NCI-H1092 (cell line): ENCODE results near the gene ZNF2.
A peak's percentile ranks its signal among the peaks of the same experiment; 100 is the strongest.
"Not testable (repeated sequence)": the region's sequence is repeated elsewhere in the genome, so short reads cannot be mapped to it uniquely, and the experiment has no call there.

Source experiments
- DNase-seq: peaks from one replicate; lab custom pipeline; 2025; lab: John Stamatoyannopoulos, UW

ZNF2 gene

GRCh38 chr2:95165371-95166064 is at the start of gene ZNF2:
Gene ZNF2 (plus strand): TSS chr2:95165809. CDS start chr2:95176227, 10,418 bp downstream.
- DNase-seq: peak; percentile 95

DNA sequence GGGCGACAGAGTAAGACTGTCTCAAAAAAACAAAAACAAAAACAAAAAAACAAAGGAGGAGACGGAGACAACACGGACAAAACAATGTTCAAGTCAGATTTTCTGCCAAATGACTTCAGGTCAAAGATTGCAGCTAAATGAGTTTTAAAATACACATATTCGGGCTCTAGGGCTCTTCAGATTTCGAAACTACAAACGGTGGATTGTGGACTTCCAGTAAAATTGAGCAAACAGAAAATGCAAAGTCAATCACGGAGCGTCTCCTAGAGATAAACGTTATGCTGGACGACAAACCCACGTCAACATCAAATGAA is 44.6 kb upstream of the ZNF2 start:
- DNase-seq: no peak

DNA sequence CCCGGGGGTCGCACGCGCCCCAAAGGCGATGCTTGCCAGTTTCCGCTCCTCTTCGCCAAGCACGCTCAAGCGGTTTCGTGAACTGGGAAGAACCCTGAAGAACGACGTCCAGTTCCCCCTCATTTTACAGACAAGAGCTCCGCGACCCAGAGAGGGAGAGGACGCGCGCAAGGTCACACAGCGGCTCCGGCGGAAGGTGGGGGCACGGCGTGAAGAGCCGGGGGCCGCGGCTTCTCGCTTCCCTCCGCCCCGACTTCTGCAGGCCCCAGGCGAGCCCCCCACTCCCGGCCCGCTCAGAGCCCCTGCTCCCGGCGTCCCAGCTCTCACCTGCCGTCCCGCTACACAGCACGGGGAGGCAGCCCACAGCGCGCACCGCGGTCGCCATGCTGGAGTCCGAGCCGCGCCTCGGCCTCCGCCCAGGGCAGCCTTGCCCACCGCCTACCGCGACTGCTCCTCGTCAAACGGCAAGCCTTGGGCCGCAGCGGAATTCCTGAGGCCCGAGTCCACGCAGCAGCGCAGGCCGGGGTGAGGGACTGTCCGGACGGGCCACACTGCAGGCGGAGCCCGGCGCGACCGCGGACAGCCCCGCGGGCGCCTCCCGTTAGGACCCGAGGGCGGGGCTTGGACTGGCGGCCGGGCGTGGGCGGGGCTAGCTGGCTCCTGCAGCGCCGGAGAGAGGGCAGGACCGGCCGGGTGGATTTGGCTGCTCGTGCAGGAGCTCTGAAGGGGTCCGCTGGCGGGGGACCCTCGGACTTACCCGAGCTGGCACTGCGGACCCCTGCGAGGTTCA is 44.0 kb upstream of the ZNF2 start, which contains the start of gene MRPS5:
Gene MRPS5 (minus strand): TSS at position 402 of the 790 bp plus-strand sequence. CDS start 17 bp downstream, at position 385.
- peak; percentile 13 for DNase-seq

DNA sequence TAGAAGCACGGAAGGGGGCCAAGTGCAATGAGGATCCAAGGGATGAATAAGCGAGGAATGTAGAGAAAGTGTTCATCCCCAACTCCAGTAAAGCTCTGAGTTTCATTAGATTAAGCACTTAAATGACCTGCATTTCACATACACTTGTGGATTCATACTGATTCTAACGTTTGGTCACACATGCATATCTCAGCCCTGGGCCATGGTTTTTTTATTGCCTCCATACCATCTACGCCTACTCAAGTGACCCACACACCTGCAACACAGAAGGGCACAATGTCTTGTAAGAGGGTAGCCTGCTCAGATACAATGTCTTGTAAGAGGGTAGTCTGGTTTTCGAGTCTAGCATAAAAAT is 43.4 kb upstream of the ZNF2 start:
- no peak for DNase-seq

GRCh38 chr2:95138702-95139101 is 26.9 kb upstream of the ZNF2 start:
- no peak for DNase-seq

GRCh38 chr2:95143838-95144237 is 21.8 kb upstream of the ZNF2 start:
- no peak for DNase-seq

DNA sequence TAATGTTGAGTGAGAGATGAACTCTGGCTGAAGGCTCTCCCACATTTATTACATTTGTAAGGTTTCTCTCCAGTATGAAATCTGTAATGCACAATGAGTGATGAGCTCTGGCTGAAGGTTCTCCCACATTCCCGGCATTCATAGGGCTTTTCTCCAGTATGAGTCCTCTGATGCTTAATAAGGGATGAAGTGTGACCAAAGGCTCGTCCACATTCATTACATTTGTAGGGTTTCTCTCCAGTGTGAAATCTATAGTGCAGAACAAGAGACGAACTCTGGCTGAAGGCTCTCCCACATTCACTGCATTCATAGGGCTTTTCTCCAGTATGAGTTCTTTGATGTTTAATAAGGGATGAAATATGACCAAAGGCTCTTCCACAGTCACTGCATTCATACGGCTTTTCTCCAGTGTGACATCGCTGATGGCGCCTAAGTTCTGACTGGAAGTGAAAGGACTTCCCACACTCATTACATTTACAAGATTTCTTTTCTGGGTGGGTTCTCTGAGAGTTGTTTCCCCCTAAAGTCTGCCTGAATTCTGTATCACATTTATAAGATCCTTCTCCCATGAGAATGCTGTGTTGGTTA is 16.1 kb upstream of the ZNF2 start:
- no peak for DNase-seq

- no peak for DNase-seq
These were observed 7.2 kb upstream of the ZNF2 start for GRCh38 chr2:95158441-95158840.

GRCh38 chr2:95158891-95159619 is 6.6 kb upstream of the ZNF2 start:
- no peak for DNase-seq

GRCh38 chr2:95159690-95160449 is 5.7 kb upstream of the ZNF2 start, which contains the start of gene ZNF514:
Gene ZNF514 (minus strand): TSS chr2:95159848. CDS start chr2:95153253, 6,595 bp downstream.
- DNase-seq: peak; percentile 18

- no peak for DNase-seq
These were observed 609 bp upstream of the ZNF2 start for GRCh38 chr2:95165030-95165370.

- DNase-seq: no peak
These were observed 605 bp downstream of the ZNF2 start for GRCh38 chr2:95166065-95166763.

DNA sequence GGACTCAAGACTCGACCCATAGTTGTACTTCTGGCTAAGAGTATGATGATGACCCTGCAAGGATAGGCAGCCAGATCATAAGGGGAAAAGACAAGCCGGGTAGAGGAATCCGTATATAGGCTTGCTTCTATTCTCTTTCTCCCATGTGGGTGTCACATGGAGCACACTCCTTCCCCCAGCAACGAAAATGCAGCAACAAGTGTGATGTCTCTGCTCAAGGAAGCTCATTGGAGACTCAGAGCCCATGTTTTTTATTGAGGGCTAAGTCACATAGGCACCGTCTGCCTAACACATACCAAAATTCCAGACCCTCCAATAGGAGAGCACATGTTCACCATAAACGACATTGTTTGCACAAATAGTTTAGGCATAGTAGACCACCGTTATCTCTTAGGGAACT is 6.3 kb downstream of the ZNF2 start:
- no peak for DNase-seq

GRCh38 chr2:95174031-95174542 is 8.5 kb downstream of the ZNF2 start:
- no peak for DNase-seq

GRCh38 chr2:95179451-95179850 is 13.8 kb downstream of the ZNF2 start:
- no peak for DNase-seq

DNA sequence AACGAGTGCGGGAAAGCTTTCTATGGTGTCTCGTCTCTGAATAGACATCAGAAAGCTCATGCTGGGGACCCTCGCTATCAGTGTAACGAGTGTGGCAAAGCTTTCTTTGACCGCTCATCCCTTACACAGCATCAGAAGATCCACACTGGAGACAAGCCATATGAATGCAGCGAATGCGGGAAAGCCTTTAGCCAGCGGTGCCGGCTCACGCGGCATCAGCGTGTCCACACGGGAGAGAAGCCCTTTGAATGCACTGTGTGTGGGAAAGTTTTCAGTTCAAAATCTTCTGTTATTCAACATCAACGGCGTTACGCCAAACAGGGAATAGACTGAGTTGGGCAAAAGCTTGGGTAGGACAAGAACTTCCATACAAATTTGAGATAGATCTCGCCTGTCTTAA is 16.2 kb downstream of the ZNF2 start:
- DNase-seq: no peak

GRCh38 chr2:95185197-95185596 is 19.6 kb downstream of the ZNF2 start:
- no peak for DNase-seq

- DNase-seq: no peak
These were observed 20.4 kb downstream of the ZNF2 start for GRCh38 chr2:95185973-95186372.

GRCh38 chr2:95192956-95193355 is 27.3 kb downstream of the ZNF2 start:
- DNase-seq: not testable (repeated sequence)

DNA sequence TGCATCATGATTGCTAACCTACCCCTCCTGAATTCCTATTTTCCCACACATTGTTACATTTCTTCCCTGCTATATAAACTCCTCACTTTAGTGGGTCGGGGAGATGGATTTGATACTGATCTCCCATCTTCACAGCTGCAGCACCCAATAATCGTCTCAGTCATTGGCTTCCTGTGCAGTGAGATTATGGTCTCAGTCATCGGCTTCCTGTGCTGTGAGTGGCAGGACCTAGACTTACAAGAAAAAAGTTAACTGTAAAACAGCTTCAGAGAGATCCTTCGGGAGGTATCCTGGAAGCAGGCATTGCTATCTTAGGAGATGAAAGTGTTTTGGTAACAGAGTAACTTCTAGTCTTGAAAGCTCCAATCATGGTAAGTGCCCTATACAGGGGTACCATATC is 38.3 kb downstream of the ZNF2 start:
- no peak for DNase-seq

DNA sequence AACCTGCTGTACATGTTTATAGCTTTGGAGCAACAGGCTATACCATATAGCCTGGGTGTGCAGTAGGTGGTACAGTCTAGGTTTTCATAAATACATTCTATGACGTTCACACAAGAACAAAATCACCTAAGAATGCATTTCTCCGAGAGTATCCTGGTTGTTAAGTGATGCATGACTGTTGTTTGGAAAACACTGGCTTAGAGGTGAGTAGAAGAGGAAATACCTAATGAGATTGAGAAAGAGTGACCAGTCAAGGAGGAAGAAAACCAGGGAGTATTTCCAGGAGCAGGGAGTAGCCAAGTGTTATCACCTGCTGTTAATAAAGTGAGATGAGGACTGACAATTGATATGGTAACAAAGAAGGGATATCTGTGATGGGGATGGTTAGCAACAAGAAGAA is 38.8 kb downstream of the ZNF2 start:
- DNase-seq: no peak
